ENCODE results near the gene SMIM22.

DNA sequence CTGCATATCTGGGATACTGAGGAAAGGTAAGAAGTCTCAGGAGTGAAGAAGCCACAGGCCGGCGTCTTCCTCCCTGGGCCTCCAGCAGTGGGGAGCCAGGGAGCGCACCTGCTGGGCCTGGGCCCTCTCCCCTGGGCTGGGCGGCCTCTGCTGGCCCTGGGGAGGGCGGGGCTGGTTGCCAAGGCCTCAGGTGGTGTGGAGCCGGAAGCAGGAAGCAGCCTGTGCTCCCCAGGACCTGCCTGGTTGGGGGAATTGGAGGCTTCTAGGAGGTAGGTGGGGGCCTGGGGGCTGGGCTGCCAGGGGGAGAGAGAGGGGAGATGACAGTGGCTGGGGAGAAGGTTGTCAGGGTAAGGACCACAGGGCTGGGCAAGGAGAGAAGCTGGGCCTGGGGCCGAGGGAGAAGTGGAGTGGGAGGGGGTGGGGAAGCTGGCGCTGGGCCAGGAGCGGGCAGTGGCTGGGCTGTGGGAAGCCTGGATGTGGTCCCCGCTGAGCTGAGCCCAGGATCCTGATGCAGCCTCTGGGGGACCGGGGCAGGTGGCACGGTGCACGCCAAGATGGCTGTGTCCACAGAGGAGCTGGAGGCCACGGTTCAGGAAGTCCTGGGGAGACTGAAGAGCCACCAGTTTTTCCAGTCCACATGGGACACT is at the start of gene SMIM22:
- TF ChIP-seq CEBPB (IDR thresholded peaks at IDR 0.05; ENCODE audit: low read depth) (no peak), POLR2AphosphoS5 (IDR thresholded peaks at IDR 0.05; ENCODE audit: low read depth, low read length) (no peak), YY1 (IDR thresholded peaks at IDR 0.05; ENCODE audit: extremely low read depth, insufficient replicate concordance, low read depth, low read length) (no peak), SP1 (IDR thresholded peaks at IDR 0.05; ENCODE audit: low read depth) (no peak)
- TF ChIP-seq, protein P1, sequence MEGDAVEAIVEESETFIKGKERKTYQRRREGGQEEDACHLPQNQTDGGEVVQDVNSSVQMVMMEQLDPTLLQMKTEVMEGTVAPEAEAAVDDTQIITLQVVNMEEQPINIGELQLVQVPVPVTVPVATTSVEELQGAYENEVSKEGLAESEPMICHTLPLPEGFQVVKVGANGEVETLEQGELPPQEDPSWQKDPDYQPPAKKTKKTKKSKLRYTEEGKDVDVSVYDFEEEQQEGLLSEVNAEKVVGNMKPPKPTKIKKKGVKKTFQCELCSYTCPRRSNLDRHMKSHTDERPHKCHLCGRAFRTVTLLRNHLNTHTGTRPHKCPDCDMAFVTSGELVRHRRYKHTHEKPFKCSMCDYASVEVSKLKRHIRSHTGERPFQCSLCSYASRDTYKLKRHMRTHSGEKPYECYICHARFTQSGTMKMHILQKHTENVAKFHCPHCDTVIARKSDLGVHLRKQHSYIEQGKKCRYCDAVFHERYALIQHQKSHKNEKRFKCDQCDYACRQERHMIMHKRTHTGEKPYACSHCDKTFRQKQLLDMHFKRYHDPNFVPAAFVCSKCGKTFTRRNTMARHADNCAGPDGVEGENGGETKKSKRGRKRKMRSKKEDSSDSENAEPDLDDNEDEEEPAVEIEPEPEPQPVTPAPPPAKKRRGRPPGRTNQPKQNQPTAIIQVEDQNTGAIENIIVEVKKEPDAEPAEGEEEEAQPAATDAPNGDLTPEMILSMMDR (IDR thresholded peaks at IDR 0.05 in 2 of 3, conservative IDR thresholded peaks at IDR 0.05 in 1 of 3; ENCODE audit: borderline replicate concordance in 1 of 3, insufficient read depth in 1 of 3, low read depth in 2 of 3, low read length in 2 of 3) = no peak
